A549 treated with CORT108297 at 1 μM for 4 hours (cell line): Measurements from ENCODE around the gene CYFIP2. TPM values are rescaled to one million over a fixed set of nuclear protein-coding genes. Genes with fewer than 3 reads are reported as not detected.

ENCODE experiments used
- total RNA-seq: library from RNA; stranded (reverse); fragments of 200-300 nt; extraction: Qiagen RNA extraction; gene quantifications from 5 replicates; pipeline ENCODE4 v1.2.3, GENCODE V29; 2022

The CYFIP2 gene
- 16.3 to 24.1 TPM (median 21.2 TPM) in 5 replicates for total RNA-seq

DNA sequence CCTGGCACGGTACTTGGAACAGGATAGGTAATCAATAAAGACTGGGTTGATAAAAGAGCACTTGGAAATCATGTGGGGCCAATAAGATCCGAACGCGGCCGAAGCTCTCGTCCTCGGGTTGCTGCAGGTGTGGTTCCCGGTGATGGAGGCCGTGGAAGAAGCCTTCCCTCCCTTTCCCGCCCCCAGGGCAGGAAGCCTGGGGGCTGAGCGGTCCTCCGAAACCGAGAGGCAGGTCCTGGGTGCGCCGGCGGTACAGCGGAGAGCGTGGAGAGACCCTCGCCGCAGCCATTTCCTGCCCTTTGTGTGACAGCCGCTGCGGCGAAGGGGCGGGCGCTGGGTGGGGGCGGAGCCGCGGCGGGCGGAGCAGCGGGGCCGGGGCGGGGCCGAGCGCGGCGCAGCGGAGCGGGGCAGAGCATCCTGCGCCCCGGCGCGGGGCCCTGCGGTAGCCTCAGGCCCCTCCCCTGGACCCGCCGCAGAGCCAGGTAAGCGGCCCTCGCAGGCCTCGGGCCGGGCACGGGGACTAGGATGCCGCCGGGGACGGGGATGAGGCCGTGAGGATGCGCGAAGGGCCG, at the start of gene CYFIP2:
Gene CYFIP2 (plus strand): TSS at position 410 of the 572 bp plus-strand sequence. CDS start 19,239 bp downstream, outside the sequence.

Other genes starting within 250 kb of the CYFIP2 start
- 27.4 to 42.0 TPM (median 37.2 TPM) in 5 replicates for gene HAVCR1, start 207.0 kb upstream of the CYFIP2 start, total RNA-seq
- gene HAVCR2, start 157.1 kb upstream of the CYFIP2 start, total RNA-seq: 0.21 to 0.39 TPM (median 0.35 TPM) in 5 replicates
- gene MED7, start 123.3 kb upstream of the CYFIP2 start, total RNA-seq: 14.1 to 21.1 TPM (median 15.7 TPM) in 5 replicates
- not detected in 5 replicates for gene GARIN3, start 99.9 kb upstream of the CYFIP2 start, total RNA-seq
- gene ITK, start 85.3 kb upstream of the CYFIP2 start, total RNA-seq: 0.02 to 0.13 TPM (median 0.09 TPM) in 3 of 5 replicates, not detected in the others
- gene NIPAL4, start 194.1 kb downstream of the CYFIP2 start, total RNA-seq: 9.8 to 14.0 TPM (median 11.7 TPM) in 5 replicates